SU-DHL-6 (cell line): ENCODE results near the gene PEX10.

Experiments used
- H2AFZ ChIP-seq: fragments of 200-600 bp; sonication (generic); 2 replicates; pipeline ENCODE4 v1.6.1; 2014; ENCODE audit warnings: low read depth, mild to moderate bottlenecking, moderate library complexity, mixed read lengths, antibody characterized with exemption, low read length; ENCODE audit not compliant: severe bottlenecking
- H3F3A ChIP-seq: fragments of 200-600 bp; shearing (Covaris generic); 2 replicates; pipeline ENCODE4 v1.6.0; 2016; ENCODE audit warnings: antibody characterized with exemption, mild to moderate bottlenecking; ENCODE audit not compliant: insufficient read depth
- H3K27ac ChIP-seq: fragments of 200-600 bp; sonication (generic); 2 replicates; pipeline ENCODE4 v1.5.1; 2016; ENCODE audit warnings: low read depth, mild to moderate bottlenecking, low read length, moderate library complexity, mixed read lengths
- H3K27me3 ChIP-seq: fragments of 200-600 bp; sonication (generic), shearing (Covaris generic); 2 replicates; pipeline ENCODE4 v1.6.0; 2014; ENCODE audit warnings: mild to moderate bottlenecking, low read length
- H3K36me3 ChIP-seq: fragments of 200-600 bp; sonication (generic); 2 replicates; pipeline ENCODE4 v1.6.1; 2014; ENCODE audit warnings: mild to moderate bottlenecking, low read length, mixed read lengths
- H3K4me2 ChIP-seq: fragments of 300-600, 200-600 bp; shearing (Covaris generic), sonication (generic); 2 replicates; pipeline ENCODE4 v1.6.0; 2014; ENCODE audit warnings: low read length, low read depth, mild to moderate bottlenecking; ENCODE audit not compliant: poor library complexity, severe bottlenecking
- H3K4me3 ChIP-seq: fragments of 200-600 bp; sonication (generic); 2 replicates; pipeline ENCODE4 v1.5.1; 2014; ENCODE audit warnings: antibody characterized with exemption, low read length, mild to moderate bottlenecking, mixed read lengths; ENCODE audit not compliant: insufficient read depth, poor library complexity, severe bottlenecking
- H3K79me2 ChIP-seq: fragments of 200-600 bp; sonication (generic); 2 replicates; pipeline ENCODE4 v1.6.1; 2014; ENCODE audit warnings: mild to moderate bottlenecking, low read length, moderate library complexity; ENCODE audit not compliant: insufficient read depth
- H3K9ac ChIP-seq: fragments of 200-600 bp; sonication (generic); 2 replicates; pipeline ENCODE4 v1.7.0; 2014; ENCODE audit warnings: mild to moderate bottlenecking, low read length
- H3K9me2 ChIP-seq: fragments of 200-600 bp; sonication (generic); replicated peaks from 2 replicates; pipeline ENCODE4 v1.6.1; 2014; ENCODE audit warnings: low read length; ENCODE audit not compliant: insufficient read depth
- H3K9me3 ChIP-seq: fragments of 200-600 bp; sonication (generic); 2 replicates; pipeline ENCODE4 v1.6.1; 2014; ENCODE audit warnings: low read length, mixed read lengths; ENCODE audit not compliant: insufficient read depth
- H4K20me1 ChIP-seq: fragments of 200-600 bp; sonication (generic); 2 replicates; pipeline ENCODE4 v1.6.1; 2014; ENCODE audit warnings: low read depth, mild to moderate bottlenecking, antibody characterized with exemption, low read length, moderate library complexity, mixed read lengths
- EZH2phosphoT487 ChIP-seq: fragments of 200-600 bp; sonication (generic), shearing (Covaris generic); conservative IDR thresholded peaks from 2 replicates; pipeline ENCODE4 v1.6.1; 2018; ENCODE audit warnings: mild to moderate bottlenecking, antibody characterized with exemption, low read length, moderate library complexity, mixed read lengths
- TF ChIP-seq, protein P1 (sequence below): fragments of 200-600 bp; sonication (generic); IDR thresholded peaks from one replicate; pipeline ENCODE4 v1.5.1; 2017; ENCODE audit warnings: antibody characterized with exemption, mild to moderate bottlenecking, low read length, moderate library complexity; ENCODE audit not compliant: insufficient read depth, poor library complexity, severe bottlenecking

The PEX10 gene

DNA sequence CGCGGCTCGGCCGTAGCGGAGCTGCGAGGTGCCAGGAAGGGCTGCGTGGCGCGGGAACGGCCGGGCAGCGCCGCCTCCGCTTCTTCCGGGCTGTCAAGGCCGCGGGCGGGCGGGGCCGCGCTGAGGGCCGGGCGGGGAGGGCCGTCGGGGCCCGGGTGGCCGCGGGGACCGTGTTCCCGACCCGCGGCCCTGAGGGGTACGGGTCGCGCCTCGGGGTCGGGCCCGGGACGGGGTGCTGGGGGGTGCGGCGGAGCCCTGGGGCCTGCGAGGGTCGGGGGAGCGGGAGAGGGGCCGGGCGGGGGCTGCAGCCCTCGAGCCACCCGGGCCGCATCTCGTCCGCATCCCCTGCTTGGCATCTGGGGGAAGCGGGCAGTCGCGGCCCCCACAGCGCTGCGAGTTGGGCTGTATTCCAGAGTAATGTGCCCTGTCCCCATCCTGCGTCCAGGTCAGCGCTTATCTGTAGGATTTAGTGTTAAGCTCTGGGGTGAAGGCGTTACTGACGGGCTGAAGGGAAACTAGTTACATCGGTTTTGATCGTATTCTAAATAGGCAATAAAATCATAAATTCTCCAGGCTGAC is 20.3 kb downstream of the PEX10 start:
- no peaks in the 10 kb centered on the region for H3K36me3 ChIP-seq
- H4K20me1 ChIP-seq: no peaks in the 10 kb centered on the region
- no peaks in the 10 kb centered on the region for H3K27me3 ChIP-seq
- H3K9me2 ChIP-seq: no peaks in the 10 kb centered on the region
- H3K27ac ChIP-seq: no peak overlapping the region
- peak overlapping the region; percentile 77 for H3K9ac ChIP-seq
- H3K4me2 ChIP-seq: peak overlapping the region; percentile 77
- TF ChIP-seq EZH2phosphoT487: no peak
- TF ChIP-seq, protein P1, sequence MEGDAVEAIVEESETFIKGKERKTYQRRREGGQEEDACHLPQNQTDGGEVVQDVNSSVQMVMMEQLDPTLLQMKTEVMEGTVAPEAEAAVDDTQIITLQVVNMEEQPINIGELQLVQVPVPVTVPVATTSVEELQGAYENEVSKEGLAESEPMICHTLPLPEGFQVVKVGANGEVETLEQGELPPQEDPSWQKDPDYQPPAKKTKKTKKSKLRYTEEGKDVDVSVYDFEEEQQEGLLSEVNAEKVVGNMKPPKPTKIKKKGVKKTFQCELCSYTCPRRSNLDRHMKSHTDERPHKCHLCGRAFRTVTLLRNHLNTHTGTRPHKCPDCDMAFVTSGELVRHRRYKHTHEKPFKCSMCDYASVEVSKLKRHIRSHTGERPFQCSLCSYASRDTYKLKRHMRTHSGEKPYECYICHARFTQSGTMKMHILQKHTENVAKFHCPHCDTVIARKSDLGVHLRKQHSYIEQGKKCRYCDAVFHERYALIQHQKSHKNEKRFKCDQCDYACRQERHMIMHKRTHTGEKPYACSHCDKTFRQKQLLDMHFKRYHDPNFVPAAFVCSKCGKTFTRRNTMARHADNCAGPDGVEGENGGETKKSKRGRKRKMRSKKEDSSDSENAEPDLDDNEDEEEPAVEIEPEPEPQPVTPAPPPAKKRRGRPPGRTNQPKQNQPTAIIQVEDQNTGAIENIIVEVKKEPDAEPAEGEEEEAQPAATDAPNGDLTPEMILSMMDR: no peak
- peaks cover 15% of the 10 kb centered on the region for H3F3A ChIP-seq
- peak overlapping the region; percentile 70 for H3K4me3 ChIP-seq
- H3K79me2 ChIP-seq: peaks cover 30% of the 10 kb centered on the region
- H2AFZ ChIP-seq: no peak overlapping the region
- H3K9me3 ChIP-seq: no peaks in the 10 kb centered on the region

- H3K79me2 ChIP-seq: peaks cover 30% of the 10 kb centered on the region
- H2AFZ ChIP-seq: no peak within 1 kb of the TSS
- no peak for TF ChIP-seq EZH2phosphoT487
- TF ChIP-seq, protein P1: no peak
These were observed 21.1 kb downstream of the PEX10 start, which contains the start of the genes MORN1 and RER1 for GRCh38 chr1:2391041-2391930. MORN1 (minus strand) TSS chr1:2391554; CDS start chr1:2391533, 21 bp downstream. RER1 (plus strand) TSS chr1:2391841; CDS start chr1:2395791, 3,950 bp downstream.

GRCh38 chr1:2389644-2390043 is 22.7 kb downstream of the PEX10 start:
- Histone ChIP-seq H3K36me3 (no peaks in the 10 kb centered on the region), H3K9ac (peak overlapping the region; percentile 84; the same call in 1 of the 2 replicates)

More at GRCh38 chr1:2391041-2391930, 21.1 kb downstream of the PEX10 start, which contains the start of the genes MORN1 and RER1:
- Histone ChIP-seq H3K4me2 (peak within 1 kb of the TSS; percentile 77), H3K9ac (peak within 1 kb of the TSS; percentile 84), H3K27ac (peak within 1 kb of the TSS; percentile 91), H3K9me3 (no peaks in the 10 kb centered on the region), H4K20me1 (no peaks in the 10 kb centered on the region), H3F3A (peaks cover 15% of the 10 kb centered on the region), H3K27me3 (no peaks in the 10 kb centered on the region), H3K4me3 (peak within 1 kb of the TSS; percentile 70), H3K36me3 (no peaks in the 10 kb centered on the region), H3K9me2 (no peaks in the 10 kb centered on the region)

More at GRCh38 chr1:2389644-2390043, 22.7 kb downstream of the PEX10 start:
- Histone ChIP-seq H3K27ac (peak overlapping the region; percentile 91), H3K9me3 (no peaks in the 10 kb centered on the region), H3K4me2 (peak overlapping the region; percentile 61), H3K27me3 (no peaks in the 10 kb centered on the region), H3K79me2 (peaks cover 30% of the 10 kb centered on the region), H3K9me2 (no peaks in the 10 kb centered on the region), H2AFZ (no peak overlapping the region), H3K4me3 (no peak overlapping the region), H4K20me1 (no peaks in the 10 kb centered on the region), H3F3A (peaks cover 15% of the 10 kb centered on the region)
- TF ChIP-seq EZH2phosphoT487: no peak
- TF ChIP-seq, protein P1: no peak
